Right lobe of liver (tissue), 4 donors: ENCODE data around the gene BST2.

Experiments used
- POLR2A ChIP-seq: fragments of 450-650 bp; IDR thresholded peaks from one replicate; pipeline ENCODE4 v1.6.1; 2017; ENCODE audit warnings: antibody characterized with exemption, mild to moderate bottlenecking
- TF ChIP-seq, protein P1 (sequence below), 4 donors: fragments of 200-600 bp in 3 of 4; fragments of 450-650 bp in 1 of 4; IDR thresholded peaks; one replicate each; pipeline versions ENCODE4 v1.5.1 to v1.8.0; 2016 to 2022; ENCODE audit warnings: antibody characterized with exemption in 4 of 4, mild to moderate bottlenecking in 2 of 4
- donor health status: DM: no; HTN: no; CAD: no.
- donor health status: DM: no; HTN: no; CAD: no.
- donor health status: DM: no; HTN: yes; CAD: no.

DNA sequence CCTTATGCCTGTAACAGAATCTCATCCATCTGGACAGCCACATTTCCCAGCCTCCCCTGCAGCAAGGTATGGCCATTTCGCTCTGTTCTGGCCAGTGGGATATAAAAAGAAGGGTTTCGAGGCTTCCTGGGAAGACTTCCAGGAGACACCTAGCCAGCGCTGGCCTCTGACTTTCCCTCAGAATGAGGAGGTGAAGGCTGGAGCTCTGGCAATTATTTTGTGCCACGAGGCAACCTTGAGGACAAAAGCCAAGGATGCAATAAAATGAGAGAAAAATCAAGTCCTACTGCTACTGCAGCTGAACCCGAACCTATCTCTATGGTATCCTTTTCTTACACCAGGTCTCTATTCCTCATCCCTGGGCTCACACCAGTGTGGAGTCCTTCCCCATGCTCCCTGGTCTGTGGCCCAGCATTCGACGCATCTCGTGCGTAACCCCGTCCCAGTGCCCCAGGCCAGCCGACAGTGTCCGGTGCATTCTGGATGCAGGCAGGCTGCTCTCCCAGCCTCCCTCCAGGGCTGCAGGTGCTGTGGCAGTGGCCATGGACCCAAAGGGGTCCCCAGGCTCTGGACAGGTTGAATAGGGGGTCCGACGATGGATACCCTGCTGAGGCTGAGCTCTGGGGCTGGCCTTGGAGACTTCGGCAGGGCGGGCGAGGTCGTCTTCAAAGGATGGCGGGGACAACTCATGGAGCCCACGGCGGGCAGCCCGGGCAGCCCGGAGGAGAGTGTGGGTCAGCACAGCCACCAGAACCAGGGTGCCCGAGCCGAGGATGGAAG lies 30.9 kb upstream of the BST2 start:
- TF ChIP-seq, protein P1, sequence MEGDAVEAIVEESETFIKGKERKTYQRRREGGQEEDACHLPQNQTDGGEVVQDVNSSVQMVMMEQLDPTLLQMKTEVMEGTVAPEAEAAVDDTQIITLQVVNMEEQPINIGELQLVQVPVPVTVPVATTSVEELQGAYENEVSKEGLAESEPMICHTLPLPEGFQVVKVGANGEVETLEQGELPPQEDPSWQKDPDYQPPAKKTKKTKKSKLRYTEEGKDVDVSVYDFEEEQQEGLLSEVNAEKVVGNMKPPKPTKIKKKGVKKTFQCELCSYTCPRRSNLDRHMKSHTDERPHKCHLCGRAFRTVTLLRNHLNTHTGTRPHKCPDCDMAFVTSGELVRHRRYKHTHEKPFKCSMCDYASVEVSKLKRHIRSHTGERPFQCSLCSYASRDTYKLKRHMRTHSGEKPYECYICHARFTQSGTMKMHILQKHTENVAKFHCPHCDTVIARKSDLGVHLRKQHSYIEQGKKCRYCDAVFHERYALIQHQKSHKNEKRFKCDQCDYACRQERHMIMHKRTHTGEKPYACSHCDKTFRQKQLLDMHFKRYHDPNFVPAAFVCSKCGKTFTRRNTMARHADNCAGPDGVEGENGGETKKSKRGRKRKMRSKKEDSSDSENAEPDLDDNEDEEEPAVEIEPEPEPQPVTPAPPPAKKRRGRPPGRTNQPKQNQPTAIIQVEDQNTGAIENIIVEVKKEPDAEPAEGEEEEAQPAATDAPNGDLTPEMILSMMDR (IDR thresholded peaks at IDR 0.05) = no peak
- no peak for TF ChIP-seq POLR2A
